NB4 (cell line): Measurements from ENCODE around the gene TNFRSF12A.

ENCODE experiments used
- CTCF ChIP-seq: IDR thresholded peaks from one replicate; pipeline ENCODE4 v1.5.1; 2012; ENCODE audit warnings: low read depth, low read length
- MAX ChIP-seq: IDR thresholded peaks from 2 replicates; pipeline ENCODE4 v1.6.1; 2011; ENCODE audit warnings: low read depth, low read length
- MYC ChIP-seq: IDR thresholded peaks from 2 replicates; pipeline ENCODE4 v1.6.1; 2011; ENCODE audit warnings: low read depth, low read length
- POLR2A ChIP-seq: IDR thresholded peaks from 2 replicates; pipeline ENCODE4 v1.6.1; 2011; ENCODE audit warnings: mild to moderate bottlenecking; ENCODE audit not compliant: insufficient read length; ENCODE audit errors: extremely low read depth

GRCh38 chr16:3032624-3033023, 12.5 kb downstream of the TNFRSF12A start:
- TF ChIP-seq CTCF (no peak), POLR2A (no peak), MAX (no peak), MYC (no peak)
